IPS-11a (cell line): Measurements from ENCODE around the gene ARL6IP1.
"Not testable (repeated sequence)": the region's sequence is repeated elsewhere in the genome, so short reads cannot be mapped to it uniquely, and the experiment has no call there.

ENCODE experiments used
- H3K4me3 ChIP-seq: one replicate; pipeline ENCODE4 v1.5.1; 2013; ENCODE audit warnings: low read depth, low read length, control low read depth

The ARL6IP1 gene

DNA sequence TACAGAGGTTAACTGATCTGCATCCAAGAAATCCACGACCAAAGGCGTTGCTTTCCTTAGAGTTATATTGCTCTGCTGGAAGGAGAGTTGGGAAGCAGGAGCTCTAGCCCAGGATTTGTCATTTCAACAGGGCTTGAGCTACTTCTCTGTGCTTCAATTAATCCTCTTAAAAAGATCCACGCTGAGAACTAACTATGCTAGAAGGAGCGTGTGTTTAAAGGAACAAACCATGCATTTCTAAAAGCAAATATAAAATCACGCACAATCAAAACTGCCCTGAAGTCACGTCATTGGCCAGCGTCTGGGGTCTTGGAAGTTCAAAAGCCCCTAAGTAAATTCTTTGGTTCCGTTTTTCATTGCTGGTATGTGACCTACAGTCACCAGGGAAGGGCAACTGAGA, 1.1 kb downstream of the ARL6IP1 start:
- peak overlapping the region; percentile 89 for H3K4me3 ChIP-seq

DNA sequence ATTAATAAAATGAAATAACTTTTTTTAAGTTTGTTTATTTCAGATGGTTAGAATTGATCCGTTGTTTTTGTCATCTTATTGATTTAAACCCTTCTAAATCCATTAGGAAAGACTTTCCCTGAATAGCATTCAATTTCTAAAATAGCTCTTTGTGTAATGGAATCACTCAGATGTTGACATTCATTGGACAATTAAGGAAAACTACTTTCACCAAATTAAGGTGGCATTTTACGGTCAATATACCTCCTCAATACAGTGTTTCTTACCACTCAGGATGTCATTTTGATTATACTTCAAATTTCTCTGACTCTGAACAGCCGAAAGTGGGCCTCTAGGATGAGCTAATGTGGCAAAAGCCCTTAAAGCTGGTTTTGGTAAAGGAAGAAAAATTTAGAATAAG, 1.8 kb downstream of the ARL6IP1 start:
- peak overlapping the region; percentile 89 for H3K4me3 ChIP-seq

DNA sequence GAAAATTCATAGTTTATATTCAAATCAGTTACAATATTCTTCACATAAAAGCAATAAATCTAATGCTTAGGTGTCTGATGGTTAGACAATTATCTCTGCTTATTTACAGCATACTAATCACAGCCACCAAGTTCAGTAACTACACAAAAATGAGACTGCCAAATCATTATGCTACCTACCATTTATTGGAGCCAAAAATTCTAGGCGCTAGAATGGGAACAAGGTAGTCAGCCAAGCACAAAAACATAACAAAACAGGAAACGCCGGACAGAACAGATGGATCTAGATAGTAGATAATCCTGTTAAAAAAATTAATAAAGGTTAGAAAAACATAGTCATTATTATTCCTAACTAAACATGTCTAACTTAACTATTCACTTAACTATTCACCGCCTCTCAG, 3.6 kb downstream of the ARL6IP1 start:
- H3K4me3 ChIP-seq = no peak overlapping the region

DNA sequence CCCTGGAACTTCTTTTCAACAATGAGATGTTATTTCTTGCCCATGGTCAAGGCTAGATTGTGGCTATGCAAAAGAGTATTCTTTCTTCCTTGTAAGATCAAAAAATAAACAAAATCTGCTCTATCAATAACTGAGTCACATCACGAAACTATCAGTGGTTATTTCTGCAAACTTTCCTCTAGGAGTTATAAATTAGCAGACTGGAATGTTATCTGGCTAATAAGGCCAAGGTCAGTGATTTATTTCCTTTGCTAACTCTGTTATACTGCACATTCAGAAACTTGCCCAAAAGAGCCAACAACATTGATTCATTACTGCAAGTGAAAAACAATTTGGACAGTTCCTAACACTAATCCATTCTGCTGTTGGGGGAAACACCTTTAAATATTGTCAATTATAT, 5.0 kb downstream of the ARL6IP1 start:
- H3K4me3 ChIP-seq = no peak overlapping the region

DNA sequence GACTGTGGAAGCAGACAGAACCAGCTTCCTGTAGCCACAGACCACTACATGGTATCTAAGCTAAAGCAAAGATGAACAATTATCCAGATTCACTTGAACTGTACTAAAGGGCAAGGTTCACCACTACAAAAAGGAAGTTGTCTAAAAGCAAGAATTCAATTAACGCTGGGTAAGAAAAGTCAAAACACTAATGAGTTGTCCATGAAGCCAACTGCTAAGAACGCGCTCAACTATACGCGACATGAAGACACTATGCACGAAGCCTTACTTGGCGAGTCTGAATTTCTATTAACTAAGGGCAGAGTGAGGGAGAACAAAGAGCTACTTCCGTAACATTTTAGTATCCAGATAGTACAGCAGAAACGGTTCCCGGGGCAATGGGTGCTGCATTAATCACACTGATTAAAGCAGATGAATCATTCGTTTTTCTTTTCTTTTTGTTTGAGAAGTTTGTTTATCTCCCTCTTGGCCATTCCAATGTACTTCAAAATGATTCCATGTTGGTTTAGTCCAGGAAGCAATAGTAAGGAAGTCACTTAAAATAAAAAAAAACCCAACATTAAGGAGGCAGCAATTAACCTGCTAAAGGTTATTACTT, 8.4 kb downstream of the ARL6IP1 start:
- no peak overlapping the region for H3K4me3 ChIP-seq

DNA sequence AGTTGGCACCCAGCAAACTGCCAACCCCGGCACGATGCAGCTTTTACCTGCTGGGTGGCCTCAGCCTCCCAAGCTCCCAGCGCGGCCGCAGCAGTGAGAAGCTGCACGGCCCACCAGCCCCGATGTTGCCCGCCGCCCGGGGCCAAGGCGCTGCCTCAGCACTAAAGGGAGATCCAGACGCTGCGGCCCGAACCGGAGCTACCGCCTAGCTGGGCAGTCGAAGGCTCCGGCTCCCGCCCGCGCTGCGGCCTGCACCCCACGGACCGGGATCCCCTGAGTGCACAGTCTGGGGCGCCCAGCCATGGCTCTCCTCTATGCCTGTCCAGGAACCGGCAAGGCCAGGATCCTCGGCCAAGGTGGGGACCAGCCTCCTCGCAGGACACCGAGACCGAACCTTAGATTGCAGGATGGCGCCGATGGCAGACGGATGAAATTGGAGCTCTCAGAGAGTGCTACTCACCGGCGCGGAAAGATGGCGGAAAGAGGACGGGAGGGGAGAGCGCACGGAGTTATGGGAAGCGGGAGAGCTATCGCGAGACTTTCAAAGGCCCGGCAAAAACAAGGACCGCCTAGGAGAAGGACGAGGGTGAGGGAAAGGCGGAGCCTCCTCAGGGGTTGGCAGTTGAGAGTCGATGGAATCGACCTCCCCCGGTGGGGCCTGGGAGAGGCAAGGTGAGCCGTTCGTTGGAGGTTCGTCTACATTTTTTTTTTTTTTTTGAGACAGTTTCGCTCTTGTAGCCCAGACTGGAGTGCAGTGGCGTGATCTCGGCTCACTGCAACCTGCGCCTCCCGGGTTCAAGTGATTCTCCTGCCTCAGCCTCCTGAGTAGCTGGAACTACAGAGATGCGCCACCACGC, 11.3 kb downstream of the ARL6IP1 start, which contains the start of gene RPS15A:
Gene RPS15A (minus strand): TSS at position 485 of the 857 bp plus-strand sequence. CDS start 1,221 bp downstream, outside the sequence.
- peak within 1 kb of the TSS; percentile 96 for H3K4me3 ChIP-seq

DNA sequence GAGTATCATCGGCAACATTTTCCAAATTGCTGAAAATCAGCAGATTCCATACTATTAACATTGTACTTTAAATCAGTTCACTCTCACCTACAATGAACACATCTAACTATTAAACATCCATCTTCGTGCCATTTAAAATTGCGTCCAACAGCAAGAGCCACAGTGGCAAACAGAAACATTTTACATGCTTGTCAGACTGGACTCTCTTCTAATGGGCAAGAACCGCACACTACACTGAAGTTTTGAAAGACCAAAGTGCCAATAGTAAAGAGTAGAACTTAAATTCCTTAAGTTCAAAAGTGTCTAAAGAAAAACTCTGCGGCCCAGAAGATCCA, 11.9 kb downstream of the ARL6IP1 start:
- peak overlapping the region; percentile 96 for H3K4me3 ChIP-seq

DNA sequence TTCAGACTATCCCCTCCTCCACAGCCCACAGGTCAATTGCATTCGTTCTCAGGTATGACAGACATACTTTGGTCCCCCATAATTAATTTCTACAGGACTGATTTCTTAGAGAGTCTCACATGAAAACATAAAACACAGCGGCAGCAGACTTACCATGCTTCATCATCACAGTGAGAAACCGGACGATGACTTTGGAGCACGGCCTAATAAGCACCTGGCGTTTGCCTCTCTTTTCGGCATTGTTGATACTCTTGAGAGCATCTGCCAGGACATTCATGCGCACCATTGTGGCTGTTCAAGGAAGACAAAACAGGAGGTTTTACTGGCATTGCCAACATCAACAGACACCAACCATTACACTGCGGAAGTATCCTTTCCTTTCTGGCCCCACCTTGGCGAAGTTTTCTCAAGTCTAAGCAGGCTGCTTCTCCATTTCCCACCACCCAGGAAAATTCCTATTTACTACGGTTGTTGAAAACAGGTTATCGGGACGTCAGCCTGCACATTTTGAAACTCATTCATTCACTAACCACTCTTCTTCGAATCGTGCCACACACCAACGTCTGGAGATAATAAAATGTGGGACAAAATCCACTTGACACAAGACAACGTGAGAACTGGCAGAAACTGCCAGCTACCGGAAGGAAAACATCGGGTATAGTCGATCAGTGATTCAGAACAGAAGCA, 12.4 kb downstream of the ARL6IP1 start:
- H3K4me3 ChIP-seq = peak overlapping the region; percentile 96

DNA sequence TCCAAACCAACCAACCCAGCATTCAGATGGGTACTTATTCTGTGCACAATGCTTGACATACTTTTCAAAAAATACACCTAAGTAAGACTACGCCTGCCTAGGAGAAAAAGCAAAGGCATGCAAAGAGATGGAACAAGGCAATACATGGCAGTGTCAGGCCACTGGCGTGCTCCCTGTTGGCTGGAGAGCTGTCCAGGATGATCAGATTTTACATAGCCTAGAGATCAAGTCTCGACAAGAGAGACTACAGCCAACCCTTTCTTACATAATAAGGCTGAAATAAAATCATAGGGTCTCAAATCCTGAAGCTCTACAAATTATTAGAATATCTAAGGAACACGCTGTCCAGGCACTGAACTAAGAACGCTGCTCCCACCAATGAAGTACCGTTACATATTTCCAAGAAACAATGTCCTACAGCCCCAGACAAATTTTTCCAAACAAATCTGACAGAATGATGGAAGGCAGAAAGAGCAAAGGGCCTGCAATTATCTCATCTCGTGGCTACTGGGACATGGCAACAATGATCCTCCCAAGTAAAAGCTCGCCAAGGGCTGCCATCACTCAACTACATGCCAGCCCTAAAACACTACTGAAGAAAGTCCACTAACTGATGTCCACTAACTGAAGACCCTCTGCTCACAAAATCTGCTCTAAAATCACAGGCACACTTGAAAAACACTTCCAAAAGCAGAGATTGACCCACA, 16.3 kb downstream of the ARL6IP1 start:
- H3K4me3 ChIP-seq = no peak overlapping the region

DNA sequence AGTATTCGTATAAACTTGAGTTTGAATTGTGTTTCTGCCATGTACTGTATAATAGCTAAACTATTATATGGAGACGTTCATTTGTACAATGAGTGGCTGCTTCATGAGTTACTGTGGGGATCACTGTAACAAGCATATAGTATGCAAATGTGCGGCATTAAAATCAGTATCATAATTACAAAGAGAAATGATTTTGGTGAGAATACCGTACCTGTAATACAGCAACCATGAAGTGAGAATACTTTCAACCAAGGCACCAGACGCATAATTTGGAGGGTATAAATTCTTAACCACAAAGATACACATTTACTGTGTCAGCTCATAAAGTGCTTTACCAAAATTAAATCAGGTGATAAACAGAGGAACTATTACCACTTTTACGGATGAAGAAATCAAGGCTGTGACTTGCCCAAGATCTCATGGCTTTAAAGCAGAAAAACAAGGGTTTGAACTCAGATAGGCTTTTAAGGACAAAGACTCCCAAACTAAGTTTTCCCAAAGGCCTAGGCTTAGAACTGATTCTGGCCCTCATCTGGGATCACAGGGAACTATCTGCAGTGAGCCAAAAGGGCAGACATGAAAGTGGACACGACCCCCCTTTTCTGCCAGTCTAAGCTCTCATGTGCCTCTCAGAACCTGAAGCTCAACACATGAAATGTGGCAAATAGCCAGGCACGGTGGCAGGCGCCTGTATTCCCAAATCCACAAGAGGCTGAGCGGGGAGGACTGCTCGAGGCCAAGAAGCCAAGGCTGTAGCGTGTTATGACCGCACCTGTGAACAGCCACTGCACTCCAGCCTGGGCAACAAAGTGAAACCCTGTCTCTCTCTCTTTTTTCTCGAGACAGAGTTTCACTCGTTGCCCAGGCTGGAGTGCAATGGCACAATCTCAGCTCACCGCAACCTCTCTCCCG, 17.7 kb downstream of the ARL6IP1 start:
- no peak overlapping the region for H3K4me3 ChIP-seq

DNA sequence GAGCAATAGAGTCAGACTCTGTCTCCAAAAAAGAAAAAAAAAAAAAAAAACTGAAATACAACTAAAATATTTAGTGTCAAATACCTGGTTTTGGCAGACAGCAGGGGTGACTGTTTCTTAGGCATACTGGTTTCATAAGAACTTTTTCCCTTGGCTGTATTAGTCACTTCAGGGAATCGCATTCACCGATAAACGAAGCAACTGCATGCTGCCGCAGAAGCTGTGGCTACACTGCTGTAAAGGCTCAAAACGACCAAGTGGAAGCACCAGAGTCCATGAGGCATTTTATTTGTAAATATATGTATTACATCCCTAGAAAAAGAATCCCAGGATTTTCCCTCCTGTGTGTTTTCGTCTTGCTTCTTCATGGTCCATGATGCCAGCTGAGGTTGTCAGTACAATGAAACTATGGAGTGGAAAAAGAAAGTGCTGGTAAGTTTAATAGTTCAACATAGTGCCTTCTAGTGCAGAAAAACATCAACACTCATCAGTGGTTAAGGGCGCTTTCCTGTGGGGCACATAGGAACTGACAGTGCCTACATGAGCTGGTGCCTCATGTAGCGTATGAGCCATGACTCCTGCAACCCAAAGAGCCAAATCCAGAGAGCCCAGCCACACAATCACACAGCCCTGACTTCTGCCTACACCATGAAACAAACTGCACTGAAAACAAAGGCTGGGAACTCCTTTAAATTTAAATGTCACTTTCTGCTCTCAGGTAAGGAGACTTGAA, 18.5 kb downstream of the ARL6IP1 start:
- H3K4me3 ChIP-seq = no peak overlapping the region

DNA sequence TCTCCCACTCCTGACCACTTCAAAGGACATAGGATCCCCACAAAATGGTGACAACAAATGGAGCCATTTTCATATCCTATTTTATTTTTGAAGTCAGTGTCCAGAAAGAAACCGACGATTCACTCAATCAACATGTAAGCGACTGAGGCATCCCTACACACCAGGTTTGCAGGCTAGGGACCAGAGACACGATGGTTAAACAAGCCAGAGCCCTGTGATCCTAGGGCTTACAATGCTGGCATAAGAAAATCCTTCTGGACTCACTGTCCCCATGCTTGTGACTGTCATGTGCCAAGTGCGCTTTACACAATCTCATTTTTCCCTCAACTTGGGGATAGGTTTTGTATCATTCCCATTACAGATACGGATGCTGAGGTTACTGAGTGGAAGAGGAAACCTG, 20.1 kb downstream of the ARL6IP1 start:
- H3K4me3 ChIP-seq = not testable (repeated sequence)

DNA sequence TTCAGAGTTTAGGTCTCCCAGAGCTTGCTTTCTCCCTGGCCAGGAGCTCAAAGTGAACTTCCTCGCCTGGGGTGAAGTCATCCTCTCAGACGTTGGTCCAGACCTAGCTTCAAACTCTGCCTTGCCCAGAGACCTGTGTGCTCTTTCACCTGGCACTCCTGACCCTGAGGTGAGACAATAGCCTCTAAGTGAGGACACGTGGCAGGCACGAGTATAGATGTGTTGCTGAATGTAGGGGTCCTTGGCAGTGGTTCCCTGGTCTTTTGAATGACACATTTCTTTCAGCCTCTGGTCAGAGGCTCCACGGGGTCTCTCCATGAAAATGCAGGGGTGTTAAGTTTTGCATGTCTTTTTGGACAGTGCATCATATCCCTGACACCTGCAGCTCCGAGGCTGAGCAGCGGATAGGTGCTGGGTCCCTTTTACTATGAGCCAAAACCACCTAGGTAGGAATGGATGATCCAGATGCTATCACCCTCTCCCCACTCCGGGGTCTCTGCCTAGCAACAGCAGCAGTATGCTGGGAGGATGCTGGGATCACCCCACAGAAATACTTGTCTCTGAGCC, 20.8 kb downstream of the ARL6IP1 start:
- H3K4me3 ChIP-seq = not testable (repeated sequence)

DNA sequence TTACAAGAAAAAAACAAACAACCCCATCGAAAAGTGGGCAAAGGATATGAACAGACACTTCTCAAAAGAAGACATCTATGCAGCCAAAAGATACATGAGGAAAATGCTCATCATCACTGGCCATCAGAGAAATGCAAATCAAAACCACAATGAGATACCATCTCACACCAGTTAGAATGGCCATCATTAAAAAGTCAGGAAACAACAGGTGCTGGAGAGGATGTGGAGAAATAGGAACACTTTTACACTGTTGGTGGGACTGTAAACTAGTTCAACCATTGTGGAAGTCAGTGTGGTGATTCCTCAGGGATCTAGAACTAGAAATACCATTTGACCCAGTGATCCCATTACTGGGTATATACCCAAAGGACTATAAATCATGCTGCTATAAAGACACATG, 23.7 kb downstream of the ARL6IP1 start:
- H3K4me3 ChIP-seq = not testable (repeated sequence)

DNA sequence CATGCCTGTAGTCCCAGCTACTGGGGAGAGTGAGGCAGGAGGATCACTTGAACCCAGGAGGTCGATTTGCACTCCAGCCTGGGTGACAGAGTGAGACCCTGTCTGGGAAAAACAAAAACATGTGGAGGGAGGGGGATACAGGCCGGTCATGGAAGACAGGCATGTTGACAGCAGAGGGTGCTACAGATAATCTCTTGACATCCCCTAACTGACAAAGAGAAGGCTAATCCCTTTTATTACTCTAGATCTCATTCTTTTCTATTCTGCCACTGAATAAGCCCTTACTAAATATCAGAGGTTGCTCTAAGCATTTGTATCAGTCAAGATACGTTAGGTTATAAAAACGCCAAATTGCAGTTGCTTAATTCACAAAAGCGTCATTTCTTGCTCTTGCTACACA, 25.0 kb downstream of the ARL6IP1 start:
- not testable (repeated sequence) for H3K4me3 ChIP-seq

DNA sequence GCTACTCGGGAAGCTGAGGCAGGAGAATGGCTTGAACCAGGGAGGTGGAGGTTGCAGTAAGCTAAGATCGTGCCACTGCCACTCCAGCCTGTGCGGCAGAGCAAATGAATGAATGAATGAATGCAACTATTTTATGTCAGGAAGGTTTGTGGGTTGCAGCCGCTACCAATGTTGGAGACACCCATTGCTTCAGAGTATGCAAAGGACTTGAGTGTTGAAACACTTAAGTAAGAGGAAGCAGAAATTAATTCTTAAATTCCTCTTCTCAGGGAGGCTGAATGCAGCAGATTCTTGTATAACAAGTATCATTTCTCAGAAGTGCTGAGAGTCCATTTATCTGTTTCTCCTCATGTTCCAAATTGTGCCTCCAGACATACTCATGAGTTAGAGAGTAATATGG, 26.7 kb downstream of the ARL6IP1 start:
- H3K4me3 ChIP-seq = not testable (repeated sequence)

DNA sequence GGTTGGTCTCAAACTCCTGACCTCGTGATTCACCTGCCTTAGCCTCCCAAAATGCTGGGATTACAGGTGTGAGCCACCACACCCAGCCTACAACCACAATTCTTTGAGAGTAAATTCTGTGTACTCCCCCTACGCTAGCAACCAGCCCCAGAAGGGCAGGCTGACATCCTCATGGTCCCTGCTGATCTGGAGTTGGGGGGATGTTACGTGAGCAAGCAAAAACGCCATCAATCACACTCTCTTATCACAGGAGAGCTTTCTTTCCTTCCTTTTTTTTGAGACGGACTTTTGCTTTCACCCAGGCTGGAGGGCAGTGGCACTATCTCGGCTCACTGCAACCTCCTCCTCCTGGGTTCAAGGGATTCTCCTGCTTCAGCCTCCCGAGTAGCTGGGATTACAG, 29.2 kb downstream of the ARL6IP1 start:
- H3K4me3 ChIP-seq = not testable (repeated sequence)

DNA sequence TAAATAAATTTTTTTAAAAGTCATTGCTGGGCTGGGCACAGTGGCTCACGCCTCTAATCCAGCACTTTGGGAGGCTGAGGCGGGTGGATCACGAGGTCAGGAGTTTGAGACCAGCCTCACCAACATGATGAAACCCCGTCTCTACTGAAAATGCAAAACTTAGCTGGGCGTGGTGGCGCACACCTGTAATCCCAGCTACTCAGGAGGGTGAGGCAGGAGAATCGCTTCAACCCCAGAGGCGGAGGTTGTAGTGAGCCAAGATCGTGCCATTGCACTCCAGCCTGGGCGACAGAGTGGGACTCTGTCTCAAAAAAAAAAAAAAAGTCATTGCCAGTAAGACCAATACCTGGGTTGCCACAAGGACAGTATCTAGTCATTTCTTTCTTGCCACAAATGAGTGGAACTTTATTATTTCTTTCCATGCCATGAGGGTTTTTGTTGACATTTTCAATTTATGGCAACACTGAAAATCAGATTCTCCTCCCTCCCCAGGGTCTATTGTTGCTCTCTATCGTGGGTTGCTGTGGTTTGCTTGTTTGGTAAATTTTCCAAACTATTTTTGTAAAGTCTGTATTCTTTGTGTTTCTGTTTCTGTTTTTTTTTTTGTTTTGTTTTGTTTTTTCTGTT, 30.9 kb downstream of the ARL6IP1 start:
- H3K4me3 ChIP-seq = not testable (repeated sequence)

DNA sequence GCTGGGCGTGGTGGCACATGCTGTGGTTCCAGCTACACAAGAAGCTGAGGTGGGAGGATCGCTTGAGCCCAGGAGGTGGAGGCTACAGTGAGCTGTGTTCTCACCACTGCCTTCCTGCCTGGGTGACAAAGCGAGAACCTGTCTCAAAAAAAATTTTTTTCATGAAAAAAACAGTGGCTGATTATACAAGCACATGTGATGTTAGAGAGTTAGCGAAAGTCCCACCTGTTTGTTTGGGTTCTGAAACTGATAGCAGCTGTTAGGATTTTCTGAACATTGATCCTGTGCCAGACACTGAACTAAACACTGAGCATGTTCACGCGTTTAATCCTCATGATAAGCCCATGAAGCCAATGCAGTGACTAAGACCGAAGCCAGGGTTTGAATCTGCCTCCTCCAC, 34.1 kb downstream of the ARL6IP1 start:
- not testable (repeated sequence) for H3K4me3 ChIP-seq
